Panc1 (cell line): ENCODE results near the gene GON4L. TPM values are rescaled to one million over a fixed set of nuclear protein-coding genes. Genes with fewer than 3 reads are reported as not detected.

Experiments
- ATAC-seq: fragments of 200-7000 bp; cut with Tn5 transposase; 2 replicates; pipeline ENCODE4 v1.9.1; 2020; ENCODE audit warnings: mild to moderate bottlenecking, moderate library complexity
- BruUV-seq: library from RNA; stranded (reverse); fragments of 400-500 nt; replicated peaks from 2 replicates; lab custom pipeline; 2021; lab: Mats Ljungman, UMichigan
- CTCF ChIA-PET: fragments of 300-600 bp; sonication (Branson Sonifier 250); formaldehyde crosslinking; loops from one replicate; lab custom pipeline; 2022; ENCODE audit warnings: antibody characterized with exemption; lab: Charles Lee
- POLR2A ChIA-PET: fragments of 300-600 bp; sonication (Branson Sonifier 250); formaldehyde crosslinking; loops from one replicate; lab custom pipeline; 2022; ENCODE audit warnings: antibody characterized with exemption; lab: Charles Lee
- DNase-seq: peaks from one replicate; pipeline ENCODE4 v3.0.0-alpha.2; 2010; ENCODE audit warnings: low read depth, low spot score
- H3K27ac ChIP-seq: 2 replicates; pipeline ENCODE4 v1.5.1; 2011; ENCODE audit warnings: mild to moderate bottlenecking, low read length, inconsistent platforms
- H3K27me3 ChIP-seq: fragments of 200-500 bp; sonication (Bioruptor generic); 2 replicates; pipeline ENCODE4 v1.6.0; 2014; ENCODE audit warnings: low read length, inconsistent platforms; ENCODE audit not compliant: control insufficient read depth, insufficient read depth
- H3K36me3 ChIP-seq: fragments of 200-500 bp; sonication (Bioruptor generic); 2 replicates; pipeline ENCODE4 v1.5.1; 2014; ENCODE audit warnings: inconsistent platforms, mild to moderate bottlenecking, low read length, moderate library complexity; ENCODE audit not compliant: control insufficient read depth, insufficient read depth
- H3K4me1 ChIP-seq: 2 replicates; pipeline ENCODE4 v1.5.1; 2011; ENCODE audit warnings: inconsistent platforms, mild to moderate bottlenecking, low read length, moderate library complexity; ENCODE audit not compliant: control insufficient read depth, insufficient read depth
- H3K4me3 ChIP-seq, 2 experiments: 2 replicates each; pipeline ENCODE4 v1.5.1; 2011 to 2012; ENCODE audit warnings: low read depth in 2 of 2, low read length in 2 of 2, mild to moderate bottlenecking in 2 of 2, inconsistent platforms in 1 of 2, moderate library complexity in 1 of 2
- H3K9me3 ChIP-seq: fragments of 200-500 bp; sonication (Bioruptor generic); 2 replicates; pipeline ENCODE4 v1.5.1; 2014; ENCODE audit warnings: low read depth, mild to moderate bottlenecking, inconsistent platforms, low read length, moderate library complexity; ENCODE audit not compliant: control insufficient read depth, insufficient read depth
- POLR2AphosphoS5 ChIP-seq: IDR thresholded peaks from 2 replicates; pipeline ENCODE4 v1.6.1; 2012; ENCODE audit warnings: mild to moderate bottlenecking, low read depth, low read length, moderate library complexity
- SIN3A ChIP-seq: IDR thresholded peaks from 2 replicates; pipeline ENCODE4 v1.6.1; 2012; ENCODE audit warnings: low read depth, mild to moderate bottlenecking, low read length, moderate library complexity, borderline replicate concordance; ENCODE audit not compliant: insufficient read depth
- TCF7L2 ChIP-seq: IDR thresholded peaks from 2 replicates; pipeline ENCODE4 v1.6.1; 2011; ENCODE audit warnings: mild to moderate bottlenecking, low read depth, low read length, inconsistent platforms
- in situ Hi-C: cut with HindIII; loops from 2 replicates; pipeline ENCODE4 v1.10.0; 2016; ENCODE audit warnings: low sequenced_read_pairs, low pct_unique_long_range_greater_than_20kb
- intact Hi-C: fragments of 100-400 bp; cut with micrococcal nuclease; formaldehyde crosslinking; loops from one replicate; pipeline ENCODE4 v1.10.0; 2022; ENCODE audit not compliant: unreplicated experiment
- total RNA-seq: library from RNA; stranded (reverse); gene quantifications from one replicate; pipeline ENCODE4 v1.2.1, GENCODE V29; 2021; ENCODE audit not compliant: unreplicated experiment
- TF ChIP-seq, protein P1 (sequence below), 2 experiments: IDR thresholded peaks; 2 replicates each; pipeline ENCODE4 v1.6.1; 2011 to 2012; ENCODE audit warnings: low read depth in 2 of 2, control low read depth in 1 of 2, low read length in 1 of 2, mild to moderate bottlenecking in 1 of 2, moderate library complexity in 1 of 2; ENCODE audit not compliant: insufficient read depth in 1 of 2
- TF ChIP-seq, protein P2 (sequence below): fragments of 450-650 bp; IDR thresholded peaks from 2 replicates; pipeline ENCODE4 v1.5.1; 2017; ENCODE audit warnings: mild to moderate bottlenecking

Gene GON4L
- total RNA-seq, 1 experiment from 2014 or later, result 47.6 TPM

DNA sequence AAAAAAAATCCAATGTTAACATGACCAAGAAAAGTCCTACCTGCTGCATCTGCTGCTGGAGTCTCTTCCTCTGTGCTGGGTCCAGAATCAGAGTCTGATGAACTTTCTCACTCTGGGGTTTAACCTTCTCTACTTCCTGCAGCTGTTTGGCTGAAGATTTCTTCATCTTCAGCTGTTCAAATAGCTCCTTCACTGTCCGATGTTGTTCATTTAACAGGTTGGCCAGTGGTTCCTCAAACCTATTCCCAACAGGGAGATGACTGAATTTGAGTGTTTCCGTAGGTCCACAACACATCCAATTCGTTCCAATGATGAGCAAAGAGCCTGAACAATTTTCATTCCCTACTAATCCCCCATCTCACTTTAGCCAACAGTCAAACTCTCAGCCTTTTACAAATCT, 79.4 kb downstream of the GON4L start:
- intact Hi-C loops (no loop called here), in situ Hi-C loops (no loop called here)
- DNase-seq (no peak), ATAC-seq (no peak)
- BruUV-seq, result no TSS peak
- no peak overlapping the region for H3K4me3 ChIP-seq
- CTCF ChIA-PET, result no interaction called here
- no peaks in the 10 kb centered on the region for H3K27me3 ChIP-seq
- H3K4me1 ChIP-seq, result peaks cover 2% of the 10 kb centered on the region; the same call in 1 of the 2 replicates
- TF ChIP-seq, protein P1, sequence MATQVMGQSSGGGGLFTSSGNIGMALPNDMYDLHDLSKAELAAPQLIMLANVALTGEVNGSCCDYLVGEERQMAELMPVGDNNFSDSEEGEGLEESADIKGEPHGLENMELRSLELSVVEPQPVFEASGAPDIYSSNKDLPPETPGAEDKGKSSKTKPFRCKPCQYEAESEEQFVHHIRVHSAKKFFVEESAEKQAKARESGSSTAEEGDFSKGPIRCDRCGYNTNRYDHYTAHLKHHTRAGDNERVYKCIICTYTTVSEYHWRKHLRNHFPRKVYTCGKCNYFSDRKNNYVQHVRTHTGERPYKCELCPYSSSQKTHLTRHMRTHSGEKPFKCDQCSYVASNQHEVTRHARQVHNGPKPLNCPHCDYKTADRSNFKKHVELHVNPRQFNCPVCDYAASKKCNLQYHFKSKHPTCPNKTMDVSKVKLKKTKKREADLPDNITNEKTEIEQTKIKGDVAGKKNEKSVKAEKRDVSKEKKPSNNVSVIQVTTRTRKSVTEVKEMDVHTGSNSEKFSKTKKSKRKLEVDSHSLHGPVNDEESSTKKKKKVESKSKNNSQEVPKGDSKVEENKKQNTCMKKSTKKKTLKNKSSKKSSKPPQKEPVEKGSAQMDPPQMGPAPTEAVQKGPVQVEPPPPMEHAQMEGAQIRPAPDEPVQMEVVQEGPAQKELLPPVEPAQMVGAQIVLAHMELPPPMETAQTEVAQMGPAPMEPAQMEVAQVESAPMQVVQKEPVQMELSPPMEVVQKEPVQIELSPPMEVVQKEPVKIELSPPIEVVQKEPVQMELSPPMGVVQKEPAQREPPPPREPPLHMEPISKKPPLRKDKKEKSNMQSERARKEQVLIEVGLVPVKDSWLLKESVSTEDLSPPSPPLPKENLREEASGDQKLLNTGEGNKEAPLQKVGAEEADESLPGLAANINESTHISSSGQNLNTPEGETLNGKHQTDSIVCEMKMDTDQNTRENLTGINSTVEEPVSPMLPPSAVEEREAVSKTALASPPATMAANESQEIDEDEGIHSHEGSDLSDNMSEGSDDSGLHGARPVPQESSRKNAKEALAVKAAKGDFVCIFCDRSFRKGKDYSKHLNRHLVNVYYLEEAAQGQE (IDR thresholded peaks at IDR 0.05; ENCODE audit: insufficient read depth in 1 of 2, low read depth in 2 of 2, low read length in 1 of 2), result no peak
- TF ChIP-seq SIN3A (no peak), POLR2AphosphoS5 (no peak), TCF7L2 (no peak)
- TF ChIP-seq, protein P2, sequence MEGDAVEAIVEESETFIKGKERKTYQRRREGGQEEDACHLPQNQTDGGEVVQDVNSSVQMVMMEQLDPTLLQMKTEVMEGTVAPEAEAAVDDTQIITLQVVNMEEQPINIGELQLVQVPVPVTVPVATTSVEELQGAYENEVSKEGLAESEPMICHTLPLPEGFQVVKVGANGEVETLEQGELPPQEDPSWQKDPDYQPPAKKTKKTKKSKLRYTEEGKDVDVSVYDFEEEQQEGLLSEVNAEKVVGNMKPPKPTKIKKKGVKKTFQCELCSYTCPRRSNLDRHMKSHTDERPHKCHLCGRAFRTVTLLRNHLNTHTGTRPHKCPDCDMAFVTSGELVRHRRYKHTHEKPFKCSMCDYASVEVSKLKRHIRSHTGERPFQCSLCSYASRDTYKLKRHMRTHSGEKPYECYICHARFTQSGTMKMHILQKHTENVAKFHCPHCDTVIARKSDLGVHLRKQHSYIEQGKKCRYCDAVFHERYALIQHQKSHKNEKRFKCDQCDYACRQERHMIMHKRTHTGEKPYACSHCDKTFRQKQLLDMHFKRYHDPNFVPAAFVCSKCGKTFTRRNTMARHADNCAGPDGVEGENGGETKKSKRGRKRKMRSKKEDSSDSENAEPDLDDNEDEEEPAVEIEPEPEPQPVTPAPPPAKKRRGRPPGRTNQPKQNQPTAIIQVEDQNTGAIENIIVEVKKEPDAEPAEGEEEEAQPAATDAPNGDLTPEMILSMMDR, result no peak
- POLR2A ChIA-PET, result no interaction called here
- peaks cover 5% of the 10 kb centered on the region for H3K36me3 ChIP-seq
- no peaks in the 10 kb centered on the region for H3K9me3 ChIP-seq
- no peak overlapping the region for H3K27ac ChIP-seq

DNA sequence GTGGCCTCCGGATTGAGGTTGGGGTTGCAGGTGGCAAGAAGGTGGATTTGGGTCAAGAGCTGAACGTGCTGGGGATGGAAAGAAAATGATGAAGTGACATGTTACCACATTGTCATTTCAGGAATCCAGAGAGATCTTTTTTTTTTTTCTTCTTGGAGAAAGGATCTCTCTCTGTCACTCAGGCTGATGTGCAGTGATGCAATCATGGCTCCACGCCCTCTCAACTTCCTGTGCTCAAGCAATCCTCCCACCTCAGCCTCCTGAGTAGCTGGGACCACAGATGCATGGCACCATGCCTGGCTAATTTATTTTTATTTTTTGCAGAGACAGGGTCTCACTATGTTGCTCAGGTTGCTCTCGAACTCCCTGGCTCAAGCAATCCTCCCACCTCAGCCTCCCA, 80.6 kb downstream of the GON4L start:
- peaks cover 2% of the 10 kb centered on the region; the same call in 1 of the 2 replicates for H3K4me1 ChIP-seq
- no TSS peak for BruUV-seq
- in situ Hi-C loops, result no loop called here
- DNase-seq (no peak), ATAC-seq (no peak)
- no peaks in the 10 kb centered on the region for H3K27me3 ChIP-seq
- TF ChIP-seq TCF7L2 (no peak), SIN3A (no peak), POLR2AphosphoS5 (no peak)
- TF ChIP-seq, protein P1 (IDR thresholded peaks at IDR 0.05; ENCODE audit: insufficient read depth in 1 of 2, low read depth in 2 of 2, low read length in 1 of 2), result no peak
- TF ChIP-seq, protein P2, result no peak
- H3K4me3 ChIP-seq, result no peak overlapping the region
- no peaks in the 10 kb centered on the region for H3K9me3 ChIP-seq
- CTCF ChIA-PET, result no interaction called here
- H3K27ac ChIP-seq, result no peak overlapping the region
- H3K36me3 ChIP-seq, result peaks cover 5% of the 10 kb centered on the region
- POLR2A ChIA-PET, result no interaction called here
- intact Hi-C loops, result no loop called here
